Measurements from ENCODE around the gene LPCAT1.

Gene LPCAT1

GRCh38 chr5:1421521-1422341 lies 102.0 kb downstream of the LPCAT1 start:
- Mint-ChIP-seq H3K4me1 (ENCODE audit: low read depth) (no peaks in the 10 kb centered on the region), H3K27me3 (no peaks in the 10 kb centered on the region), H3K36me3 (ENCODE audit: low read depth) (no peaks in the 10 kb centered on the region), H3K27ac (no peak overlapping the region), H3K9me3 (peaks cover 3% of the 10 kb centered on the region), H3K4me3 (no peak overlapping the region)
- no peak for DNase-seq

GRCh38 chr5:1420211-1421195 lies 103.3 kb downstream of the LPCAT1 start:
- no peak overlapping the region for H3K4me3 Mint-ChIP-seq
- H3K4me1 Mint-ChIP-seq (ENCODE audit: low read depth): no peaks in the 10 kb centered on the region
- no peaks in the 10 kb centered on the region for H3K36me3 Mint-ChIP-seq (ENCODE audit: low read depth)
- no peak overlapping the region for H3K27ac Mint-ChIP-seq
- H3K9me3 Mint-ChIP-seq: no peaks in the 10 kb centered on the region
- no peak for DNase-seq
- no peaks in the 10 kb centered on the region for H3K27me3 Mint-ChIP-seq

- Mint-ChIP-seq H3K27me3 (no peaks in the 10 kb centered on the region), H3K4me3 (no peak overlapping the region), H3K27ac (no peak overlapping the region), H3K36me3 (ENCODE audit: low read depth) (no peaks in the 10 kb centered on the region), H3K9me3 (no peaks in the 10 kb centered on the region), H3K4me1 (ENCODE audit: low read depth) (no peaks in the 10 kb centered on the region)
- no peak for DNase-seq
These were observed 104.1 kb downstream of the LPCAT1 start for GRCh38 chr5:1419476-1420210.

GRCh38 chr5:1418921-1419280 lies 104.9 kb downstream of the LPCAT1 start:
- H3K27ac Mint-ChIP-seq: no peak overlapping the region

GRCh38 chr5:1418238-1418920 lies 105.4 kb downstream of the LPCAT1 start:
- Mint-ChIP-seq H3K27ac (no peak overlapping the region), H3K36me3 (ENCODE audit: low read depth) (no peaks in the 10 kb centered on the region), H3K27me3 (no peaks in the 10 kb centered on the region), H3K9me3 (no peaks in the 10 kb centered on the region), H3K4me3 (no peak overlapping the region), H3K4me1 (ENCODE audit: low read depth) (no peaks in the 10 kb centered on the region)
- no peak for DNase-seq

More at GRCh38 chr5:1418921-1419280, 104.9 kb downstream of the LPCAT1 start:
- no peak for DNase-seq
- no peaks in the 10 kb centered on the region for H3K27me3 Mint-ChIP-seq
- H3K36me3 Mint-ChIP-seq (ENCODE audit: low read depth): no peaks in the 10 kb centered on the region
- no peaks in the 10 kb centered on the region for H3K9me3 Mint-ChIP-seq
- H3K4me1 Mint-ChIP-seq (ENCODE audit: low read depth): no peaks in the 10 kb centered on the region
- H3K4me3 Mint-ChIP-seq: no peak overlapping the region

GRCh38 chr5:1417586-1418225 lies 106.1 kb downstream of the LPCAT1 start:
- no peaks in the 10 kb centered on the region for H3K36me3 Mint-ChIP-seq (ENCODE audit: low read depth)
- no peaks in the 10 kb centered on the region for H3K27me3 Mint-ChIP-seq
- no peak overlapping the region for H3K27ac Mint-ChIP-seq
- no peaks in the 10 kb centered on the region for H3K9me3 Mint-ChIP-seq
- no peak overlapping the region for H3K4me3 Mint-ChIP-seq
- no peaks in the 10 kb centered on the region for H3K4me1 Mint-ChIP-seq (ENCODE audit: low read depth)
- DNase-seq: no peak

GRCh38 chr5:1416856-1417469 lies 106.8 kb downstream of the LPCAT1 start:
- Mint-ChIP-seq H3K4me3 (no peak overlapping the region), H3K9me3 (no peaks in the 10 kb centered on the region), H3K27me3 (peaks cover 5% of the 10 kb centered on the region), H3K27ac (no peak overlapping the region), H3K36me3 (ENCODE audit: low read depth) (no peaks in the 10 kb centered on the region), H3K4me1 (ENCODE audit: low read depth) (no peaks in the 10 kb centered on the region)
- DNase-seq: no peak

- H3K27me3 Mint-ChIP-seq: peaks cover 9% of the 10 kb centered on the region
These were observed 108.0 kb downstream of the LPCAT1 start for GRCh38 chr5:1415626-1416360.

GRCh38 chr5:1415059-1415425 lies 108.7 kb downstream of the LPCAT1 start:
- DNase-seq: no peak
- Mint-ChIP-seq H3K9me3 (no peaks in the 10 kb centered on the region), H3K27ac (no peak overlapping the region), H3K36me3 (ENCODE audit: low read depth) (no peaks in the 10 kb centered on the region), H3K27me3 (peaks cover 12% of the 10 kb centered on the region), H3K4me3 (no peak overlapping the region), H3K4me1 (ENCODE audit: low read depth) (no peaks in the 10 kb centered on the region)

More at GRCh38 chr5:1415626-1416360, 108.0 kb downstream of the LPCAT1 start:
- H3K36me3 Mint-ChIP-seq (ENCODE audit: low read depth): no peaks in the 10 kb centered on the region
- no peaks in the 10 kb centered on the region for H3K4me1 Mint-ChIP-seq (ENCODE audit: low read depth)
- DNase-seq: no peak
- H3K4me3 Mint-ChIP-seq: no peak overlapping the region
- H3K9me3 Mint-ChIP-seq: no peaks in the 10 kb centered on the region
- H3K27ac Mint-ChIP-seq: no peak overlapping the region

DNA sequence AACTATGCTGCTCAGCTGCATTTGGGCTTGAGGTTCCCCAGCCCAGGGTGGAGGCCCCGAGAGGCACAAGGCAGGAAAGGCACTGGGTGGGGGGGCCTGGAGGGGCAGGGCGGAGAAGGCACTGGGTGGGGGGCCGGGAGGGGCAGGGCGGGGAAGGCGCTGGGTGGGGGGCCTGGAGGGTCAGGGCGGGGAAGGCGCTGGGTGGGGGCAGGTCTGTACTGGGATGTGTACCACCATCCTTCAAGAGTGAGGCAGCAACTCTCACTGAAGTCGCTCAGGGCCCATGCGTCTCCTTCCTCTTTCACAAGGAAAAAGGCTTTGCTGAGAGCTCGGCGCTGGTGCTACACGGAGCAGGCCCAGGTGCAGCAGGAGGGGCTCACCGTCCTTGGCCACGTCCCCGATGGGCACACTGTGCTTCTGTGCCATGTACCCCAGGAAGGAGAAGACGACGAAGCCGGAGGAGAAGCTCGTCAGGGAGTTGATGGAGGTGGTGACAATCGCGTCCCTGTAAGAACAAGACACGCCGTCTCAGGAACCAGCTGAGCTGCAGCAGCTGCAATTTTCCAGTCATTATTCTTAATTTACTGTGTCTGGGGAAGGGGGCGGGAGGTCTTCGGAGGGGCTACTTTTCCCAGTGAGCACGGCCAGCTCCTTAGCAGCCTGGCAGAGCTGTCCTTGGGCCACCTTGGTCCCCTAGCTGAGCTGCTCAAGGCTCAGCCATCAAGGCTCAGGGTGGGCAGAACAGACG lies 109.3 kb downstream of the LPCAT1 start:
- Mint-ChIP-seq H3K4me3 (no peak overlapping the region), H3K4me1 (ENCODE audit: low read depth) (no peaks in the 10 kb centered on the region), H3K27ac (no peak overlapping the region), H3K9me3 (no peaks in the 10 kb centered on the region), H3K27me3 (peaks cover 17% of the 10 kb centered on the region), H3K36me3 (ENCODE audit: low read depth) (no peaks in the 10 kb centered on the region)
- no peak for DNase-seq

- no peaks in the 10 kb centered on the region for H3K36me3 Mint-ChIP-seq (ENCODE audit: low read depth)
- H3K27ac Mint-ChIP-seq: no peak overlapping the region
- no peak for DNase-seq
- no peaks in the 10 kb centered on the region for H3K9me3 Mint-ChIP-seq
- H3K4me1 Mint-ChIP-seq (ENCODE audit: low read depth): no peaks in the 10 kb centered on the region
- peaks cover 23% of the 10 kb centered on the region for H3K27me3 Mint-ChIP-seq
- H3K4me3 Mint-ChIP-seq: no peak overlapping the region
These were observed 110.0 kb downstream of the LPCAT1 start for GRCh38 chr5:1413611-1414241.

DNA sequence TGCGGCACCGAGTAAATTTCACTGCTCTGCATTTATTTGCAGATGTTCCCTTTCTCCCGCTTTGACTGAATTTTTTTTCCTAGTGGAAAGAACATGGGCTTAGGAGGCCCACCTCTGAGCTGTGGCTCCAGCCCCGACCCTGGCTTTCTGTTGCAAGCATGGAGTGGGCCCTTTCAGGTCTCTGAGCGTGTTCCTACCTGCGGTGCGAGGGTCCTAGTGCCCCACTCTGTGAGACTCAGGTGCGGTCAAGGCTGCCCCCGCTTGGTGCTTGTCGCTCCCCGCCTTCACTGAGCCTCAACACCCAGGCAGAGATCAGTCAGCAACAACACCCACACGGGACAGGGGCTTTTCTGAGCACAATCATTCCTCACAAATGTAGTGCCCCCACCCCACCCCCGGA lies 110.5 kb downstream of the LPCAT1 start:
- H3K36me3 Mint-ChIP-seq (ENCODE audit: low read depth): no peaks in the 10 kb centered on the region
- DNase-seq: no peak
- peaks cover 25% of the 10 kb centered on the region for H3K27me3 Mint-ChIP-seq
- no peak overlapping the region for H3K4me3 Mint-ChIP-seq
- H3K4me1 Mint-ChIP-seq (ENCODE audit: low read depth): no peaks in the 10 kb centered on the region
- no peaks in the 10 kb centered on the region for H3K9me3 Mint-ChIP-seq
- no peak overlapping the region for H3K27ac Mint-ChIP-seq
